WTC11 (cell line): ENCODE results near the gene GRK4. TPM values are rescaled to one million over a fixed set of nuclear protein-coding genes. Genes with fewer than 3 reads are reported as not detected.

Source experiments
- ATAC-seq: fragments of 200-7000 bp; cut with Tn5 transposase; 2 replicates; pipeline ENCODE4 v1.10.0; 2021; ENCODE audit warnings: mild to moderate bottlenecking, moderate library complexity
- CTCF ChIA-PET: fragments of 300-600 bp; sonication (Branson Sonifier 250); formaldehyde crosslinking; loops from one replicate; lab custom pipeline; 2021; ENCODE audit warnings: antibody characterized with exemption; lab: Charles Lee
- POLR2A ChIA-PET: fragments of 350-600 bp; sonication (Branson Sonifier 250); formaldehyde crosslinking; loops from one replicate; lab custom pipeline; 2021; ENCODE audit warnings: antibody characterized with exemption; lab: Charles Lee
- DNase-seq: peaks from one replicate; pipeline ENCODE4 v3.0.0; 2021; ENCODE audit warnings: low spot score
- H3K27ac Mint-ChIP-seq: 2 replicates; pipeline ENCODE4 v1.8.0; 2021; ENCODE audit warnings: mixed read lengths
- H3K27me3 Mint-ChIP-seq: 2 replicates; pipeline ENCODE4 v1.8.0; 2021; ENCODE audit warnings: low read depth, mild to moderate bottlenecking, moderate library complexity, mixed read lengths
- H3K36me3 Mint-ChIP-seq: 2 replicates; pipeline ENCODE4 v1.8.0; 2021; ENCODE audit warnings: mixed read lengths
- H3K4me1 Mint-ChIP-seq: 2 replicates; pipeline ENCODE4 v1.8.0; 2022; ENCODE audit warnings: mixed read lengths
- H3K4me3 Mint-ChIP-seq: 2 replicates; pipeline ENCODE4 v1.8.0; 2021; ENCODE audit warnings: mild to moderate bottlenecking, moderate library complexity, mixed read lengths
- H3K9me3 Mint-ChIP-seq: 2 replicates; pipeline ENCODE4 v1.8.0; 2021; ENCODE audit warnings: mixed read lengths
- CBFB ChIP-seq: sonication (generic); formaldehyde crosslinking; IDR thresholded peaks from 2 replicates; pipeline ENCODE4 v1.8.1; 2022; ENCODE audit warnings: mild to moderate bottlenecking, low read depth, missing genetic modification reagents
- FOXJ3 ChIP-seq: sonication (generic); formaldehyde crosslinking; IDR thresholded peaks from 2 replicates; pipeline ENCODE4 v1.9.0; 2021; ENCODE audit warnings: missing genetic modification reagents, mild to moderate bottlenecking, borderline replicate concordance
- GRHL2 ChIP-seq: fragments of 250-450 bp; sonication (Bioruptor Pico); IDR thresholded peaks from 2 replicates; pipeline ENCODE4 v1.8.0; 2022; ENCODE audit warnings: mild to moderate bottlenecking, moderate library complexity; ENCODE audit not compliant: insufficient replicate concordance, severe bottlenecking
- JUN ChIP-seq: sonication (generic); formaldehyde crosslinking; IDR thresholded peaks from 2 replicates; pipeline ENCODE4 v1.8.0; 2023; ENCODE audit warnings: mild to moderate bottlenecking, missing genetic modification reagents
- NFATC4 ChIP-seq: fragments of 250-450 bp; sonication (Bioruptor Pico); IDR thresholded peaks from 2 replicates; pipeline ENCODE4 v1.9.0; 2021; ENCODE audit warnings: mild to moderate bottlenecking
- RELA ChIP-seq: sonication (generic); formaldehyde crosslinking; IDR thresholded peaks from 2 replicates; pipeline ENCODE4 v1.8.1; 2022; ENCODE audit warnings: missing genetic modification reagents, mild to moderate bottlenecking, borderline replicate concordance
- SP1 ChIP-seq: sonication (generic); formaldehyde crosslinking; conservative IDR thresholded peaks from 2 replicates; pipeline ENCODE4 v1.8.1; 2022; ENCODE audit warnings: missing genetic modification reagents
- TCF7 ChIP-seq: sonication (generic); formaldehyde crosslinking; IDR thresholded peaks from 2 replicates; pipeline ENCODE4 v1.8.0; 2022; ENCODE audit warnings: mild to moderate bottlenecking, low read depth, missing genetic modification reagents, moderate library complexity
- ZBTB21 ChIP-seq: sonication (generic); formaldehyde crosslinking; IDR thresholded peaks from 2 replicates; pipeline ENCODE4 v1.8.1; 2023; ENCODE audit warnings: mild to moderate bottlenecking, missing genetic modification reagents, borderline replicate concordance
- ZNF263 ChIP-seq: sonication (generic); formaldehyde crosslinking; IDR thresholded peaks from 2 replicates; pipeline ENCODE4 v1.8.1; 2022; ENCODE audit warnings: low read depth, mild to moderate bottlenecking, moderate library complexity, missing genetic modification reagents
- ZNF396 ChIP-seq: fragments of 250-450 bp; sonication (Bioruptor Pico); IDR thresholded peaks from 2 replicates; pipeline ENCODE4 v1.8.0; 2021; ENCODE audit warnings: mild to moderate bottlenecking, moderate library complexity, borderline replicate concordance
- total RNA-seq: library from RNA; stranded (reverse); gene quantifications from 3 replicates; pipeline ENCODE4 v1.2.3, GENCODE V29; 2021
- TF ChIP-seq, protein P1 (sequence below): fragments of 250-450 bp; sonication (Bioruptor Pico); IDR thresholded peaks from 2 replicates; pipeline ENCODE4 v1.8.0; 2021; ENCODE audit warnings: mild to moderate bottlenecking
- TF ChIP-seq, protein P2 (sequence below): fragments of 250-450 bp; sonication (Bioruptor Pico); IDR thresholded peaks from 2 replicates; pipeline ENCODE4 v1.9.0; 2021; ENCODE audit warnings: mild to moderate bottlenecking, borderline replicate concordance
- TF ChIP-seq, protein P3 (sequence below): fragments of 200-600 bp; IDR thresholded peaks from 2 replicates; pipeline ENCODE4 v1.8.0; 2022; ENCODE audit warnings: antibody characterized with exemption
- TF ChIP-seq, protein P4 (sequence below): sonication (generic); formaldehyde crosslinking; IDR thresholded peaks from 2 replicates; pipeline ENCODE4 v1.8.1; 2023; ENCODE audit warnings: mild to moderate bottlenecking, missing genetic modification reagents, moderate library complexity
- TF ChIP-seq, protein P5 (sequence below): sonication (generic); formaldehyde crosslinking; IDR thresholded peaks from 2 replicates; pipeline ENCODE4 v1.8.1; 2023; ENCODE audit warnings: mild to moderate bottlenecking, missing genetic modification reagents, borderline replicate concordance
- TF ChIP-seq, protein P6 (sequence below): sonication (generic); formaldehyde crosslinking; IDR thresholded peaks from 2 replicates; pipeline ENCODE4 v1.8.0; 2023; ENCODE audit warnings: mild to moderate bottlenecking, missing genetic modification reagents
- TF ChIP-seq, protein P7 (sequence below): sonication (generic); formaldehyde crosslinking; IDR thresholded peaks from 2 replicates; pipeline ENCODE4 v1.8.1; 2023; ENCODE audit warnings: mild to moderate bottlenecking, missing genetic modification reagents

The GRK4 gene
- total RNA-seq, 1 experiment from 2014 or later: 1.4 TPM

DNA sequence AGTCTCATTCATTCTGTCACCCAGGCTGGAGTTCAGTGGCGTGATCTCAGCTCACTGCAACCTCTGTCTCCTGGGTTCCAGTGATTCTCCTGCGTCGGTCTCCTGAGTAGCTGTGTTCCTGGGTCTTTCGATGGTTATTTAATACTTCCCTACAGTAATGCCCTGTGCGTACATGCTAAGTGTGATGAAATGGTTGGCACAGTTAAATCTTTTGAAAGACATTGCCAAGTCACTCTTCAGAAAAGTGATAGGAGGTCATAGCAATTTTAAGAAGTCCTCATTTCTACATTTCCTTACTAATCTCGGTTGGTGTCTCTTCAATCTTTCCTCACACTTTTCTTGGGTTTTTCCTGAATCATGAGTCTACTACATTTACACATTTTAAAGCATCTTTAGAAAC, 96.6 kb downstream of the GRK4 start:
- H3K36me3 Mint-ChIP-seq: peaks cover 17% of the 10 kb centered on the region
- no peak for DNase-seq
- POLR2A ChIA-PET: no interaction called here
- no peak overlapping the region for H3K27ac Mint-ChIP-seq
- CTCF ChIA-PET: interaction anchor here (1.2 kb wide), 1 partner anchor 51 kb away, joined by 3 read pairs; no protein-coding TSS in a partner anchor
- H3K9me3 Mint-ChIP-seq: peaks cover 29% of the 10 kb centered on the region
- no peaks in the 10 kb centered on the region for H3K4me1 Mint-ChIP-seq
- ATAC-seq: no peak
- no peak for TF ChIP-seq SP1 (CRISPR knock-in tag)
- no peak for TF ChIP-seq FOXJ3 (CRISPR knock-in tag)
- TF ChIP-seq GRHL2: no peak
- TF ChIP-seq, protein P1, sequence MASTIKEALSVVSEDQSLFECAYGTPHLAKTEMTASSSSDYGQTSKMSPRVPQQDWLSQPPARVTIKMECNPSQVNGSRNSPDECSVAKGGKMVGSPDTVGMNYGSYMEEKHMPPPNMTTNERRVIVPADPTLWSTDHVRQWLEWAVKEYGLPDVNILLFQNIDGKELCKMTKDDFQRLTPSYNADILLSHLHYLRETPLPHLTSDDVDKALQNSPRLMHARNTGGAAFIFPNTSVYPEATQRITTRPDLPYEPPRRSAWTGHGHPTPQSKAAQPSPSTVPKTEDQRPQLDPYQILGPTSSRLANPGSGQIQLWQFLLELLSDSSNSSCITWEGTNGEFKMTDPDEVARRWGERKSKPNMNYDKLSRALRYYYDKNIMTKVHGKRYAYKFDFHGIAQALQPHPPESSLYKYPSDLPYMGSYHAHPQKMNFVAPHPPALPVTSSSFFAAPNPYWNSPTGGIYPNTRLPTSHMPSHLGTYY (CRISPR knock-in tag): no peak
- no peak for TF ChIP-seq CBFB (CRISPR knock-in tag)
- TF ChIP-seq, protein P2, sequence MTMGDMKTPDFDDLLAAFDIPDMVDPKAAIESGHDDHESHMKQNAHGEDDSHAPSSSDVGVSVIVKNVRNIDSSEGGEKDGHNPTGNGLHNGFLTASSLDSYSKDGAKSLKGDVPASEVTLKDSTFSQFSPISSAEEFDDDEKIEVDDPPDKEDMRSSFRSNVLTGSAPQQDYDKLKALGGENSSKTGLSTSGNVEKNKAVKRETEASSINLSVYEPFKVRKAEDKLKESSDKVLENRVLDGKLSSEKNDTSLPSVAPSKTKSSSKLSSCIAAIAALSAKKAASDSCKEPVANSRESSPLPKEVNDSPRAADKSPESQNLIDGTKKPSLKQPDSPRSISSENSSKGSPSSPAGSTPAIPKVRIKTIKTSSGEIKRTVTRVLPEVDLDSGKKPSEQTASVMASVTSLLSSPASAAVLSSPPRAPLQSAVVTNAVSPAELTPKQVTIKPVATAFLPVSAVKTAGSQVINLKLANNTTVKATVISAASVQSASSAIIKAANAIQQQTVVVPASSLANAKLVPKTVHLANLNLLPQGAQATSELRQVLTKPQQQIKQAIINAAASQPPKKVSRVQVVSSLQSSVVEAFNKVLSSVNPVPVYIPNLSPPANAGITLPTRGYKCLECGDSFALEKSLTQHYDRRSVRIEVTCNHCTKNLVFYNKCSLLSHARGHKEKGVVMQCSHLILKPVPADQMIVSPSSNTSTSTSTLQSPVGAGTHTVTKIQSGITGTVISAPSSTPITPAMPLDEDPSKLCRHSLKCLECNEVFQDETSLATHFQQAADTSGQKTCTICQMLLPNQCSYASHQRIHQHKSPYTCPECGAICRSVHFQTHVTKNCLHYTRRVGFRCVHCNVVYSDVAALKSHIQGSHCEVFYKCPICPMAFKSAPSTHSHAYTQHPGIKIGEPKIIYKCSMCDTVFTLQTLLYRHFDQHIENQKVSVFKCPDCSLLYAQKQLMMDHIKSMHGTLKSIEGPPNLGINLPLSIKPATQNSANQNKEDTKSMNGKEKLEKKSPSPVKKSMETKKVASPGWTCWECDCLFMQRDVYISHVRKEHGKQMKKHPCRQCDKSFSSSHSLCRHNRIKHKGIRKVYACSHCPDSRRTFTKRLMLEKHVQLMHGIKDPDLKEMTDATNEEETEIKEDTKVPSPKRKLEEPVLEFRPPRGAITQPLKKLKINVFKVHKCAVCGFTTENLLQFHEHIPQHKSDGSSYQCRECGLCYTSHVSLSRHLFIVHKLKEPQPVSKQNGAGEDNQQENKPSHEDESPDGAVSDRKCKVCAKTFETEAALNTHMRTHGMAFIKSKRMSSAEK: no peak
- no peak for TF ChIP-seq ZBTB21 (CRISPR knock-in tag)
- TF ChIP-seq, protein P3, sequence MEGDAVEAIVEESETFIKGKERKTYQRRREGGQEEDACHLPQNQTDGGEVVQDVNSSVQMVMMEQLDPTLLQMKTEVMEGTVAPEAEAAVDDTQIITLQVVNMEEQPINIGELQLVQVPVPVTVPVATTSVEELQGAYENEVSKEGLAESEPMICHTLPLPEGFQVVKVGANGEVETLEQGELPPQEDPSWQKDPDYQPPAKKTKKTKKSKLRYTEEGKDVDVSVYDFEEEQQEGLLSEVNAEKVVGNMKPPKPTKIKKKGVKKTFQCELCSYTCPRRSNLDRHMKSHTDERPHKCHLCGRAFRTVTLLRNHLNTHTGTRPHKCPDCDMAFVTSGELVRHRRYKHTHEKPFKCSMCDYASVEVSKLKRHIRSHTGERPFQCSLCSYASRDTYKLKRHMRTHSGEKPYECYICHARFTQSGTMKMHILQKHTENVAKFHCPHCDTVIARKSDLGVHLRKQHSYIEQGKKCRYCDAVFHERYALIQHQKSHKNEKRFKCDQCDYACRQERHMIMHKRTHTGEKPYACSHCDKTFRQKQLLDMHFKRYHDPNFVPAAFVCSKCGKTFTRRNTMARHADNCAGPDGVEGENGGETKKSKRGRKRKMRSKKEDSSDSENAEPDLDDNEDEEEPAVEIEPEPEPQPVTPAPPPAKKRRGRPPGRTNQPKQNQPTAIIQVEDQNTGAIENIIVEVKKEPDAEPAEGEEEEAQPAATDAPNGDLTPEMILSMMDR: no peak
- TF ChIP-seq, protein P4, sequence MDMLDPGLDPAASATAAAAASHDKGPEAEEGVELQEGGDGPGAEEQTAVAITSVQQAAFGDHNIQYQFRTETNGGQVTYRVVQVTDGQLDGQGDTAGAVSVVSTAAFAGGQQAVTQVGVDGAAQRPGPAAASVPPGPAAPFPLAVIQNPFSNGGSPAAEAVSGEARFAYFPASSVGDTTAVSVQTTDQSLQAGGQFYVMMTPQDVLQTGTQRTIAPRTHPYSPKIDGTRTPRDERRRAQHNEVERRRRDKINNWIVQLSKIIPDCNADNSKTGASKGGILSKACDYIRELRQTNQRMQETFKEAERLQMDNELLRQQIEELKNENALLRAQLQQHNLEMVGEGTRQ (CRISPR knock-in tag): no peak
- no peak for TF ChIP-seq TCF7 (CRISPR knock-in tag)
- TF ChIP-seq RELA (CRISPR knock-in tag): no peak
- TF ChIP-seq, protein P5, sequence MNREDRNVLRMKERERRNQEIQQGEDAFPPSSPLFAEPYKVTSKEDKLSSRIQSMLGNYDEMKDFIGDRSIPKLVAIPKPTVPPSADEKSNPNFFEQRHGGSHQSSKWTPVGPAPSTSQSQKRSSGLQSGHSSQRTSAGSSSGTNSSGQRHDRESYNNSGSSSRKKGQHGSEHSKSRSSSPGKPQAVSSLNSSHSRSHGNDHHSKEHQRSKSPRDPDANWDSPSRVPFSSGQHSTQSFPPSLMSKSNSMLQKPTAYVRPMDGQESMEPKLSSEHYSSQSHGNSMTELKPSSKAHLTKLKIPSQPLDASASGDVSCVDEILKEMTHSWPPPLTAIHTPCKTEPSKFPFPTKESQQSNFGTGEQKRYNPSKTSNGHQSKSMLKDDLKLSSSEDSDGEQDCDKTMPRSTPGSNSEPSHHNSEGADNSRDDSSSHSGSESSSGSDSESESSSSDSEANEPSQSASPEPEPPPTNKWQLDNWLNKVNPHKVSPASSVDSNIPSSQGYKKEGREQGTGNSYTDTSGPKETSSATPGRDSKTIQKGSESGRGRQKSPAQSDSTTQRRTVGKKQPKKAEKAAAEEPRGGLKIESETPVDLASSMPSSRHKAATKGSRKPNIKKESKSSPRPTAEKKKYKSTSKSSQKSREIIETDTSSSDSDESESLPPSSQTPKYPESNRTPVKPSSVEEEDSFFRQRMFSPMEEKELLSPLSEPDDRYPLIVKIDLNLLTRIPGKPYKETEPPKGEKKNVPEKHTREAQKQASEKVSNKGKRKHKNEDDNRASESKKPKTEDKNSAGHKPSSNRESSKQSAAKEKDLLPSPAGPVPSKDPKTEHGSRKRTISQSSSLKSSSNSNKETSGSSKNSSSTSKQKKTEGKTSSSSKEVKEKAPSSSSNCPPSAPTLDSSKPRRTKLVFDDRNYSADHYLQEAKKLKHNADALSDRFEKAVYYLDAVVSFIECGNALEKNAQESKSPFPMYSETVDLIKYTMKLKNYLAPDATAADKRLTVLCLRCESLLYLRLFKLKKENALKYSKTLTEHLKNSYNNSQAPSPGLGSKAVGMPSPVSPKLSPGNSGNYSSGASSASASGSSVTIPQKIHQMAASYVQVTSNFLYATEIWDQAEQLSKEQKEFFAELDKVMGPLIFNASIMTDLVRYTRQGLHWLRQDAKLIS: no peak
- TF ChIP-seq ZNF263 (CRISPR knock-in tag): no peak
- TF ChIP-seq, protein P6, sequence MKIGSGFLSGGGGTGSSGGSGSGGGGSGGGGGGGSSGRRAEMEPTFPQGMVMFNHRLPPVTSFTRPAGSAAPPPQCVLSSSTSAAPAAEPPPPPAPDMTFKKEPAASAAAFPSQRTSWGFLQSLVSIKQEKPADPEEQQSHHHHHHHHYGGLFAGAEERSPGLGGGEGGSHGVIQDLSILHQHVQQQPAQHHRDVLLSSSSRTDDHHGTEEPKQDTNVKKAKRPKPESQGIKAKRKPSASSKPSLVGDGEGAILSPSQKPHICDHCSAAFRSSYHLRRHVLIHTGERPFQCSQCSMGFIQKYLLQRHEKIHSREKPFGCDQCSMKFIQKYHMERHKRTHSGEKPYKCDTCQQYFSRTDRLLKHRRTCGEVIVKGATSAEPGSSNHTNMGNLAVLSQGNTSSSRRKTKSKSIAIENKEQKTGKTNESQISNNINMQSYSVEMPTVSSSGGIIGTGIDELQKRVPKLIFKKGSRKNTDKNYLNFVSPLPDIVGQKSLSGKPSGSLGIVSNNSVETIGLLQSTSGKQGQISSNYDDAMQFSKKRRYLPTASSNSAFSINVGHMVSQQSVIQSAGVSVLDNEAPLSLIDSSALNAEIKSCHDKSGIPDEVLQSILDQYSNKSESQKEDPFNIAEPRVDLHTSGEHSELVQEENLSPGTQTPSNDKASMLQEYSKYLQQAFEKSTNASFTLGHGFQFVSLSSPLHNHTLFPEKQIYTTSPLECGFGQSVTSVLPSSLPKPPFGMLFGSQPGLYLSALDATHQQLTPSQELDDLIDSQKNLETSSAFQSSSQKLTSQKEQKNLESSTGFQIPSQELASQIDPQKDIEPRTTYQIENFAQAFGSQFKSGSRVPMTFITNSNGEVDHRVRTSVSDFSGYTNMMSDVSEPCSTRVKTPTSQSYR (CRISPR knock-in tag): no peak
- TF ChIP-seq, protein P7, sequence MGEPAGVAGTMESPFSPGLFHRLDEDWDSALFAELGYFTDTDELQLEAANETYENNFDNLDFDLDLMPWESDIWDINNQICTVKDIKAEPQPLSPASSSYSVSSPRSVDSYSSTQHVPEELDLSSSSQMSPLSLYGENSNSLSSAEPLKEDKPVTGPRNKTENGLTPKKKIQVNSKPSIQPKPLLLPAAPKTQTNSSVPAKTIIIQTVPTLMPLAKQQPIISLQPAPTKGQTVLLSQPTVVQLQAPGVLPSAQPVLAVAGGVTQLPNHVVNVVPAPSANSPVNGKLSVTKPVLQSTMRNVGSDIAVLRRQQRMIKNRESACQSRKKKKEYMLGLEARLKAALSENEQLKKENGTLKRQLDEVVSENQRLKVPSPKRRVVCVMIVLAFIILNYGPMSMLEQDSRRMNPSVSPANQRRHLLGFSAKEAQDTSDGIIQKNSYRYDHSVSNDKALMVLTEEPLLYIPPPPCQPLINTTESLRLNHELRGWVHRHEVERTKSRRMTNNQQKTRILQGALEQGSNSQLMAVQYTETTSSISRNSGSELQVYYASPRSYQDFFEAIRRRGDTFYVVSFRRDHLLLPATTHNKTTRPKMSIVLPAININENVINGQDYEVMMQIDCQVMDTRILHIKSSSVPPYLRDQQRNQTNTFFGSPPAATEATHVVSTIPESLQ (CRISPR knock-in tag): no peak
- no peak for TF ChIP-seq JUN (CRISPR knock-in tag)
- TF ChIP-seq ZNF396 (CRISPR knock-in tag): no peak
- TF ChIP-seq NFATC4: no peak
- no peak overlapping the region for H3K4me3 Mint-ChIP-seq
- H3K27me3 Mint-ChIP-seq: peaks cover 14% of the 10 kb centered on the region
